Breast epithelium (tissue), 3 donors: ENCODE data around the gene PFKL.

Experiments used
- CTCF ChIP-seq, 3 donors: fragments of 450-650 bp; IDR thresholded peaks; one replicate each; pipeline ENCODE4 v1.5.1; 2016 to 2017; ENCODE audit warnings: antibody characterized with exemption in 3 of 3, mild to moderate bottlenecking in 3 of 3, moderate library complexity in 3 of 3
- POLR2A ChIP-seq: fragments of 450-650 bp; IDR thresholded peaks from one replicate; pipeline ENCODE4 v1.6.1; 2016; ENCODE audit warnings: antibody characterized with exemption, mild to moderate bottlenecking, moderate library complexity
- POLR2AphosphoS5 ChIP-seq, 3 donors: sonication (generic); formaldehyde crosslinking; IDR thresholded peaks; one replicate each; pipeline ENCODE4 v1.6.1; 2017; ENCODE audit warnings: antibody characterized with exemption in 3 of 3

- TF ChIP-seq CTCF (IDR thresholded peaks at IDR 0.05) (no peak), POLR2A (no peak), POLR2AphosphoS5 (IDR thresholded peaks at IDR 0.05) (no peak)
Measured at GRCh38 chr21:44330698-44331097, 30.8 kb downstream of the PFKL start.
